HG02678 (cell line): ENCODE results near the gene WDFY1.
A peak's percentile ranks its signal among the peaks of the same experiment; 100 is the strongest.

Experiments used
- ATAC-seq: cut with Tn5 transposase; IDR thresholded peaks from one replicate; pipeline ENCODE4 v1.9.1; 2021; ENCODE audit warnings: mild to moderate bottlenecking, moderate library complexity; ENCODE audit not compliant: unreplicated experiment

The WDFY1 gene

DNA sequence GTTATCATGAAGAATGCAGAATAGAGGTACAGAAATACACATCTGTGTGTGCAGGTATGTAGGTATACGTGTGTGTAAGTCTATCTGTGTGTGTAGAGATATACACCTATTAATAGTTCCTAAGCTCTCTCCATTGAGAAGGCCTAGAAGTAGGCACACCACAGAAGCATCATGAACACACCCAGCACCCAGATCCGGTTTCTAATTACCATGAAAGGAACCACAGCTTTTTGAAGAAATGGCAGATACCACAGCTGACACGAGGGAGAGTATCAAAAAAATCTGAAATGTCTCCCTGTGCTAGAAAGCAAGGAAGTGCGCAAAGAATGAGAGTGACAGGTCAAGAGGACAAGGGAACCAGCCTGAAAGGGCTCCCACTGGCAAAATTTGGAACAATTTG, 80.0 kb downstream of the WDFY1 start:
- no peak for ATAC-seq

DNA sequence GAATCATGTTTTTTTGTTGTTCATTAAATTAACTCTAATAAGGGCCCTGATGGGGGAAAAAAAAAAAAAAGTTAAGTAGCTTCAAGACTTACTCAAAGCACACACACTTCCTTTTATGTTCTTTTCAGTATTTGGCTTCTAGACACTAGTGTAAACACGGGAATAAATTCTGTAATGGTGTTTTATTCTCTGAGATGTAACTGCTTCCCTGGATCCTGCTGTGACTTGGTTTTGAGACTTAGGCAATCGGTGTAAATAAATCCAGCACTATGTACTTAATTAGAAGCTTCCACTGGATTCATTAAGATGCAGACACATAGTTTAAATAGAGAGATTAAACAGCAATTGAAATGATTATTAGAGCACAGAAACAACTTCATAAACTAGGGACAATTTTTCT, 81.6 kb downstream of the WDFY1 start:
- no peak for ATAC-seq

DNA sequence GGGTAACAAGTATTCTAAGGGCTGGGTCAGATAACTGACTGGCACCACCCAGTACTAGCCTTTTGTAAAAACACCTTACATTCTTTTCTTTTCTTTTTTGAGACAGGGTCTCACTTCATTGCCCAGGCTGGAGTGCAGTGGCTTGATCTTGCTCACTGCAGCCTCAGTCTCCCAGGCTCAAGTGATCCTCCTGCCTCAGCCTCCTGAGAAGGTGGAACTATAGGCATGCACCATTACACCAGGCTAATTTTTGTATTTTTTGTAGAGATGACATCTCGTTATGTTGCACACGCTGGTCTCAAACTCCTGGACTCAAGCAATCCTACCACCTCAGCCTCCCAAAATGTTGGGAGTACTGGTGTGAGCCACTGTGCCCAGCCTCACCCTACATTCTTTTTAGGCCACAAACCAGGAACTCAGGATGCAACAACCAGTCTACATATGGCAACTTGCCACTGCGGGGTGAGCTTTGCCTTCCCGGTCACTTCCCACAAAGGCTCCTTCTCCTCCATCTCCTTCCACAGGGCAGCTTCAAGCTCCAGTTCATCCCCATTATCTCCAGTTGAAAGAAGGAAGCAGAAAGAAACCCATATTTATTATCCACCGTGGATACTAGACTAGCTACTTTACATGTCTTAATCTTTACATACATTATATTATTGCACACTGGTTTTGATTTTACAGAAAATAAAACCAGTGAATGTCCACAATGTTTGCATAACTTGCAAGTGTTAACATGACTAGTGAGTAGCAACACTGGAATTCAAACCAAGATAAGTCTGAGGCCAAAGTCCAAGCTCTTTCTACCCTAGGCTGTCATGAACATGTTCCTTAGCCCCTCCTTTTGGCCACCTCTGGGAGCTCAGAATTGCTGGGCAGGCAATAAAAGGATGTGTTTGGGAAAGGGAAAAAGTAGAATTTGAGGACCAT, 84.1 kb downstream of the WDFY1 start:
- ATAC-seq: no peak

- no peak for ATAC-seq
Observed at GRCh38 chr2:223859070-223859469, 86.1 kb downstream of the WDFY1 start.

DNA sequence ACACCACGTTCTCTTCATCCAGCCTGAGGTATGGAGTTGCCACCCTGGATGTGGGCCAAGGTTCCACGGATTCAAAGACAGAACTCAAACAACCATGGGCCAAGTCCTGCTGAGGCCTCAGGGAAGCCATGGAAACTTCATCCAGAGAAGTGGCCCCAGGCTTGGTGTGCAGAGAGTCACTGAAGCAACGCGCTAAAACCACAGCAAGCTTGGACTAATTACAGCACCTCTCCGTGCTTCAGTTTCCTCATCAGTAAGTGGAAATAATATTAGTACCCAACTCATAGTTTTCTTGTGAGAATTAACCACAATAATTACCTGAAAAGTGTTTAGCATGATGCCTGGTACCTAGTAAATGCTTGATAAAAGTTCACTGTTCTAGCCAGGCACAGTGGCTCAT, 88.6 kb downstream of the WDFY1 start:
- no peak for ATAC-seq

- ATAC-seq: no peak
Observed at GRCh38 chr2:223856021-223856420, 89.1 kb downstream of the WDFY1 start.

GRCh38 chr2:223855426-223855825, 89.7 kb downstream of the WDFY1 start:
- no peak for ATAC-seq

- ATAC-seq: peak; percentile 40
Observed at GRCh38 chr2:223854741-223855140, 90.4 kb downstream of the WDFY1 start.

- ATAC-seq: no peak
Observed at GRCh38 chr2:223853425-223853837, 91.7 kb downstream of the WDFY1 start.

DNA sequence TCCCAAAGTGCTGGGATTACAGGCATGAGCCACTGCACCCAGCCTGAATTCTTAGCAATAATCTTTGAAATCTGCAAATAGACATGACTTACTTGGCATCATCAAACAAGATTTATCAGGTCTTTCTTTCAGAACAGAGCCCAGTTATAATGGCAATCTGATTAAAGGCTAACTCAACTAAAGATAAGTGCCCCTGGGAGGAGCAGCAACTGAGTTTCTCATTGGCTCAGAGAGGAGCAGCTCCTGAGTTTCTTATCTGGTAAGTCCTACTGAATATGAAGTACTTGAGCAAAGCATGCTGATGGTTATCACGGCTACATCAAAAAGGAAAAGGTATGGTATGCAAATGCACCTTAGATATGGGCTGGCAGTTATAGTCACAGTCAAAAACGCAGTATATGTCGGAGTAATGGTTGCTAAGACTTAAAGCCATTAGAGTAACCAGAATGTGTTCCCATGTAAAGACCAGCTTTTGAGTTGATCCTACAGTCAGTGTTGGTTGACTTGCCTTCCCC, 92.8 kb downstream of the WDFY1 start:
- ATAC-seq: no peak

DNA sequence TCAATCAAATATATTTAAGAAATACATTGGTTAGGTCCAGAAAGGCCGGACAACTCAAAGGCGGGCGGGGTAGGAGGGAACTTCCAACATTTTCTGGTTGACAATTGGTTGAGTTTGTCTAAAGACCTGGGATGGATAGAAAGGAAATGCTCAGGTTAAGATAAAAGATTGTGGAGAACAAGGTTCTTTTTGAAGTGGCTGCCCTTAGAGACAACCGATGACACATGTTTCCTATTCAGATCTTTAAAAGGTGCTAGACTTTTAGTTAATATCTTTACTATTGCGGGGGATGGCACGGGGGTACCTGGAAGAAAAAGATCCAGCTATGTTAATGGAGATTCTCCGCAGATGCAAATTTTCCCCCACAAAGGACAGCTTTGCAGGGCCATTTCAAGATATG, 97.7 kb downstream of the WDFY1 start:
- ATAC-seq: no peak

DNA sequence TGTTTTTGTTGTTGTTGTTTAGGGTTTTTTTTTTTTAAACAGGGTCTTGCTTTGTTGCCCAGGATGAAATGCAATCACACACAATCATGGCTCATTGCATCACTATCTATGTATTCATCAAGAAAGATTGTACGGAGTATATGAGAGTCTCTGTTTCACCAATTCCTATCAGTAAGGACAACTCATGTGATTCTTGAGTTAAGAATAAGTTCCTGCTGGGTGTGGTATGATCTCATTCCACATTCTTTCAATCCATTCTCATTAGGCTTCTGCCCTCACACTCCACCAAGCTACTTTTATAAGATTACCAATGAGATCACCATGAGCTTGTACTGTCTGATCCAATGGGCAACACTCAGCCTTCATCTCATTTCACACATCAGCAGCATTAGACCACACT, 98.6 kb downstream of the WDFY1 start:
- no peak for ATAC-seq

DNA sequence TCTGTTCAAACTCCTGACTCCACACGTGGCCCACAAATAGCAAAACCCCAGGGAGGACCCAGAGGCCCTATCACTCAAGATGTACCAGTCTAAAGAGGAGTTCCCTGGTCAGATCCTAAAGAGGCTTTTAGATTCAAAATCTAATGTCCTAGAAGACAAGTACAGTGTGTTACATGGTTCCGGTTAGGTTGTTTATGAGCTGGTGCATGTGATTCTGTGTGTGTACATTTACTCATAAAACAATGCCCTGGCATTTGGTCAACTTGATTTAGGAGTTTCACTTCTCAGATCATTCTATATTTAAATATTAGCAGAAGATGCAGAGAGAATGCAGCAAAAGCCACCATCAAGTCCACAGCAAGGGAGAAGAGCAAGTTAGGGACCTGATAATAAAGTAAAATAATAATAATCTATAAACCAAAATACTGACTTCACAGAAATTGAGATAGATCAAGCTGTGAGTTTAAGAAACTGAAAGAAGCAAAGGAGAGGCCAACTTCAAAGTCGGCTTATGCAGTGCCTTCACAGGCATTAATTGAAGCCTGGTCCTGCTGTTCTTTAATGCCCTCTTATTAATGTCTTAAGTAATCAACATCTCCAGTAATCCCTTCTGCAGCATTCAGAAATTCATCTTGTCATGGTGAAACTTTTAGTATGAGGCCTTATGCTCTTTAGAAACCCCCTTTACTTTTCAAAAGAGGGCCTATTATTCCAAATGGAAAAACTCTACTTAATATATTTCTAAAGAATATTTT, 103.5 kb downstream of the WDFY1 start:
- ATAC-seq: no peak

DNA sequence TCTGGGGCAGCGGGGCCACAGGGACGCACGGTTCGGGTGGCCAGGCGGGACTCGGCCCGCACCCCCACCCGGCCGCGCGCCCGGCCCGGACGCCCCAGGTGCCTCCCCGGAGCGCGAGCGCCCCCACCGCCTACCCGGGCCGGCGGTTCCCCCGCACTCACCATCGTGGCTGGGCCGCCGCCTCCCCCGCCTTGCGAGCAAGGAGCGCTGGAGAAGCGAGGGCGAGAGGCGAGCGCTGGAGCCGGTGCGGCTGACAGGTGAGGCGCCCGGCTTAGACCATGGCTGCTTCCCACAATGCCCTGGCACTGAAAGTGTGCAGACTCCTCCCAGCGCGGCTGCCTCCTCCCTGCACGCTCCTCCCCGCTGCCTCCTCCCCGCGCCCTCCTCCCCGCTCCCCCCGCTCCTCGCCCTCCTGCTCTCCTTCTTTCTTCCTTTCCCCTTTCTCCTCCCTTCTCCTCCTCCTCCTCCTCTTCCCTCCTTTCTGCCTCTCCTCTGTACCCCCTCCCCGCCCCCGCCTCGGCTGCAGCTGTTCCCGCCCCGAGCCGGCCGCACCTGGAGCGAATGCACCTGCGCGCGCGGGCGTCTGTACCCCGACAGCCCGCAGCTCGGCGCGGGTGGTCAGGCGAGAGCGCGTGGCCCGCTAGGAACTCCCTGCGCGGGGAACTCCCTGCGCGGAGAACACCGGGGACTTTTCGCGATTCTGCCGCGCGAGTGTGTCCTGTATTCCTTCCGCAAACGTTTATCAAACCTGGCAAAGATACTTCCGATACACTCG, 107.7 kb downstream of the WDFY1 start, which contains the start of gene AP1S3:
TSS of gene AP1S3 (minus strand) at position 296 of the 775 bp plus-strand sequence. CDS start at position 164, 132 bp downstream.
- ATAC-seq: peak; percentile 71

DNA sequence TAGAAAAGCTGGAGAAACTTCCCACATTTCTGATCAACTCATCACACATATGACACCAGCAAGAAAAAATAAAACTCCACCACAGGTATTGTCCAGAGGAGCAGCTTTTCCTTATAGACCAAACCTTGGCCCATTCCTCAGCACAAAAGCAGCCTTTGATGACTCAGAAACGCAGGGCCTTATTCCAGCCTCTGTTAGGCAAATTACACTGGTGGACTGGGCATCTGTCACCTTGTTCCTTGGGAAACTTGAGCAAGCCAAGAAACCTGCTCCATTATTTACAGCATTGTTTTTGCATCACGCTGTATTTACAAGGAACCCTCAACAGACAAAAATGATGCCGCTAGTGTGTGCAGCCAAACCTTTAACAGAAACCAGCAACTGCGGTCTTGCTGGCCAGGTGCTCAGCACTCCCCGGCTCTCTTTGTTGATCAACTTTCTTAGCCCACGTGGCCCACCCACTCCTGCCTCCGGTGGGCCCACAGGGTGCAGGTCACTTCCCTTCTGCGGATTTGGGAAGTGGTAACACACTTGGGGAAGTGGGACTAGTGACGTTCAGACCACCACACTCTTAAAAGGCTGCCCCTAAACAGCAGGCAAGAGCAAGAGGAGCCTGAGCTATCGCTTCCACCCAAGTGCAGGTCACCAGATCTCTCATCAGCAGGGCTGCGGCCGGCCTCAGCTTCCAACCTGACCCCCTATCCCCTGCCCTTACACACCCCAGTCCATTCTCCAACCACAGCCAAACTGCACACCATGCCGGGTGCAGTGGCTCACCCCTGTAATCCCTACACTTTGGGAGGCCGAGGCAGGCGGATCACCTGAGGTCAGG, 109.2 kb downstream of the WDFY1 start:
- peak; percentile 60 for ATAC-seq

- no peak for ATAC-seq
Observed at GRCh38 chr2:223834431-223834830, 110.7 kb downstream of the WDFY1 start.

GRCh38 chr2:223832241-223832903, 112.8 kb downstream of the WDFY1 start:
- no peak for ATAC-seq

DNA sequence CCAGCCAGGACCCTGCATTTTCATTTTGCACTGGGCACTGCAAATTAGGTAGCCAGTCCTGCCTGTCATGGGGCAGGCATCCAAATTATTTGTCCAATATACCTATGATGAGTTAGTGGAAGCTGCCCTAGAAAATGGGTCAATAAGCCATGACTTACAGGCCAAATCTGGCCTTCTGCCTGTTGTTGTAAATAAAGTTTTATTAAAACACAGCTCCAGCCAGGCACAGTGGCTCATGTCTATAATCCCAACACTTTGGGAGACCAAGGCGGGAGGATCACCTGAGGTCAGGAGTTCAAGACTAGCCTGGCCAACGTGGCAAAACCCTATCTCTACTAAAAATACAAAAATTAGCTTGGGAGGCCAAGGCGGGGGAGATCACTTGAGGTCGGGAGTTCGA, 116.0 kb downstream of the WDFY1 start:
- no peak for ATAC-seq

- no peak for ATAC-seq
Observed at GRCh38 chr2:223828314-223828713, 116.8 kb downstream of the WDFY1 start.

GRCh38 chr2:223826995-223827394, 118.1 kb downstream of the WDFY1 start:
- no peak for ATAC-seq
